GM21619 (cell line): ENCODE data around the gene ADCY9.
"Not testable (repeated sequence)": the region's sequence is repeated elsewhere in the genome, so short reads cannot be mapped to it uniquely, and the experiment has no call there.

ENCODE experiments used
- ATAC-seq: cut with Tn5 transposase; IDR thresholded peaks from one replicate; pipeline ENCODE4 v1.9.1; 2021; ENCODE audit not compliant: unreplicated experiment

ADCY9 gene

DNA sequence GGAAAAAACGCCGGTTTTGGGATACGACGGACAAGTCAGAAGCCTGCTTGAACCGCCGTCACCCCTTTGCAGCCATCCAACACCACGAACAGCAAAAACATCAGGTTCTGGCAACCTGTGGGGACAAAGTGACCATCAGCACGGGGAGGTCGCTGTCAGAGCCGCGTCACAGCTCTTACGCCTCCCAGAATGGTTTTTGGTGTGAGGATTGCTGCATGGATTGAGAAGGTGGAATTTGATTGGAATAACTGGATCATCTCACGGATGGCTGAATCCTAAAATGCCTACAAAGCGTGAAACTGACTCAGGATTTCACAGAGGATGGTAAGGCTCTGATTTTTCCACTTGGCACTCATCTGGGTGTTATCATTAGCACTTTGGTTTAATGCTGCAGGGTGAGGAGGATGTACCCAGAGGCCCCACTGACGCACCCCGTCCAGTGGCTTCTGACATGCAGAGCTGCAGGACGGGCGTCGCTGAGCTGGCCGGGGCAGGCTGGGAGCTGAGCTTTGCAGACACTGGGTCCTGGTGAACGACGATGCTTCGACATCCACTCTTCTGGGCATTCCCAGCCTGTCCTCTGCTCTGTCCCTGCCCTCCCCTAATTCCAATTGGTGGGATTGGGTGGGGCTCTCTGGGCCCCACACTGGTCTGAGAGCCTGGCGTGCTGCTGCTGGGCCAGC is 162.4 kb downstream of the ADCY9 start:
- no peak for ATAC-seq

GRCh38 chr16:3952737-3953131 is 163.5 kb downstream of the ADCY9 start:
- no peak for ATAC-seq

DNA sequence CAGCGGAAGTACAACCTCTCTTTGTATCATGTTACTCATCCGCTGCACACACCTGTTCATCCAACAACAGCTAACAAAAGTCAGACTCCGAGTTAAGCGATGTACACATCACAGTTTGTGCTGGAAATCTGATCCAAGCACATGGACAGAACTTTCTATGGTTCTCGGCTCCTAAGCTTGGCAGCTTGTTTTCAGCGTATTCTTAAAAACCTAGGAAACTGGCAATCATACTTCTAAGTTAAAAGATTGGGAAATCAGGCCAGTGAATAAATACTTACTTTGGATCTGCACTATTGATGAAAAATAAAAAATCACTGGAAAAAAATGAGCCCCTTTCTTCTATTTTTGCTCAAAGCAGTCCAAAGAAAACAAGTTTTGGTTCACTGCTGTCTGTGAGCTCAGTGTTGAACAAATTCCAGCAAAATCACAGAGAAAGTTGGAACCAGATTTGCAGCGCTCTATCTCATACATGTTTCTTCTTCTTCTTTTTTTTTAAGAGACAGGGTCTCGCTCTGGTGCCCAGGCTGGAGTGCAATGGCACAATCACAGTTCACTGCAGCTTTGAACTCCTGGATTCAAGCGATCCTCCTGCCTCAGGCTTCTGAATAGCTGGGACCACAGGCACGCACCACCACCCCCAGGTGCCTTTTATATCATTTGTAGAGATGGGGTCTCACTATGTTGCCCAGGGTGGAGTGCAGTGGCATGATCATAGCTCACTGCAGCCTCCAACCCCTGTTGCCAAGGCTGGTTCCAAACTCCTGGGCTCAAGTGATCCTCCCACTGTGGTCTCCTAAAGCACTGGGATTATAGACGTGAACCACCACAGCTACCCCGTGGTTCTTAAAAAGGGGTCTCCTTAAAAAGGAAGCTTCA is 164.1 kb downstream of the ADCY9 start:
- no peak for ATAC-seq

- ATAC-seq, result not testable (repeated sequence)
These were observed 164.9 kb downstream of the ADCY9 start for GRCh38 chr16:3951380-3951779.

- no peak for ATAC-seq
These were observed 165.7 kb downstream of the ADCY9 start for GRCh38 chr16:3950343-3951193.

- ATAC-seq, result no peak
These were observed 166.3 kb downstream of the ADCY9 start for GRCh38 chr16:3949946-3950342.

GRCh38 chr16:3949287-3949686 is 167.0 kb downstream of the ADCY9 start:
- no peak for ATAC-seq

DNA sequence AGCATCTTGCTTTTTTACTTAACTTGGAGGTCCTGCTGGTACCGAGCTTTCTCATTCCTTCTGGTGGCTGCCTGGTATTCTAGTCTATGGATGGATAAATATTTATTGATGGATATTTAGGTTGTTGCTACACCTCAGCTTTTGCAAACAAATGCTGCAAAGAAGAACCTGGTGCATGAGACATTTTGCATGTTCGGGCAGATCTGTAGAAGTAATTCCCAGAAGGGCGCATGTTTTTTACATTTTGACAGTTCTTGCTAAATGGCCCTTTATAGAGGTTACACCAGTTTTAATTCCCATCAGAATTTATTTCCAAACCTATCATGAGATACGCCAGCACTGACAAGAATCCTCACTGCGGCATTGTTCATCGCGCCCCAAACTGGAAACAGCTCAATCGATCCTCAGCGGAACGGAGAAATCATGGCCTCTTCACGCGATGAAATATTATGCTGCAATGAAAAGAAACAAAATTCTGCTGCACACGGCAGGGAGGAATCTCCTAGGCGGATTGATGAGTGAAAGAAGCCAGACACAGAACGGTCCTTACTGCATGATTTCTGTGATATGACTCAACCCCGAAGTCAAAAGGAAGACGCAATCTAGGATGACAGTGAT is 167.8 kb downstream of the ADCY9 start:
- no peak for ATAC-seq

- no peak for ATAC-seq
These were observed 169.6 kb downstream of the ADCY9 start for GRCh38 chr16:3946604-3947180.

- no peak for ATAC-seq
These were observed 170.3 kb downstream of the ADCY9 start for GRCh38 chr16:3945751-3946603.

DNA sequence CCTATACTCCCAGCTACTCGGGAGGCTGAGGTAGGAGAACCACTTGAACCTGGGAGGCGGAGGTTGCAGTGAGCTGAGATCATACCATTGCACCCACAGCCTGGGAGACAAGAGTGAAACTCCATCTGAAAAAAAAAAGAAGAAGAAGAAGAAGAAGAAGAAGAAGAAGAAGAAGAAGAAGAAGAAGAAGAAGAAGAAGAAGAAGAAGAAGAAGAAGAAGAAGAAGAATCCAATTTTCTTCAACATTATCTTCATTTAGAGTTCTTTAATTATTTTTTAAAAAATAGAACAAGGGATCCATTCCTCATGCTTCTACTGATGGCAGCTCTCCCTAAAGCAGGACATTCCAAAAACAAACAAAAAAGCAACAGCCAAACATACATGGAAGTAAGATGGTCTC is 171.8 kb downstream of the ADCY9 start:
- not testable (repeated sequence) for ATAC-seq

DNA sequence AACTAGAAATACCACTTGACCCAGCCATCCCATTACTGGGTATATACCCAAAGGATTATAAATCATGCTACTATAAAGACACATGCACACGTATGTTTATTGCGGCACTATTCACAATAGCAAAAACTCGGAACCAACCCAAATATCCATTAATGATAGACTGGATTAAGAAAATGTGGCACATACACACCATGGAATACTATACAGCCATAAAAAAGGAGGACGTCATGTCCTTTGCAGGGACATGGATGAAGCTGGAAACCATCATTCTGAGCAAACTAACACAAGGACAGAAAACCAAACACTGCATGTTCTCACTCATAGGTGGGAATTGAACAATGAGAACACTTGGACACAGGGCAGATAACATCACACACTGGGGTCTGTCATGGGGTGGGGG is 174.1 kb downstream of the ADCY9 start:
- not testable (repeated sequence) for ATAC-seq

GRCh38 chr16:3938843-3939624 is 177.2 kb downstream of the ADCY9 start:
- no peak for ATAC-seq

GRCh38 chr16:3938471-3938842 is 177.8 kb downstream of the ADCY9 start:
- no peak for ATAC-seq

GRCh38 chr16:3937066-3937875 is 179.0 kb downstream of the ADCY9 start:
- ATAC-seq, result no peak

GRCh38 chr16:3935921-3936320 is 180.3 kb downstream of the ADCY9 start:
- no peak for ATAC-seq

GRCh38 chr16:3934491-3935181 is 181.6 kb downstream of the ADCY9 start:
- ATAC-seq, result no peak

- ATAC-seq, result not testable (repeated sequence)
These were observed 189.1 kb downstream of the ADCY9 start for GRCh38 chr16:3927147-3927546.
